Measurements from ENCODE around the gene PALM2AKAP2.

Gene PALM2AKAP2

GRCh38 chr9:109805050-109805449 is 25.1 kb downstream of the PALM2AKAP2 start:
- TF ChIP-seq, protein P1, sequence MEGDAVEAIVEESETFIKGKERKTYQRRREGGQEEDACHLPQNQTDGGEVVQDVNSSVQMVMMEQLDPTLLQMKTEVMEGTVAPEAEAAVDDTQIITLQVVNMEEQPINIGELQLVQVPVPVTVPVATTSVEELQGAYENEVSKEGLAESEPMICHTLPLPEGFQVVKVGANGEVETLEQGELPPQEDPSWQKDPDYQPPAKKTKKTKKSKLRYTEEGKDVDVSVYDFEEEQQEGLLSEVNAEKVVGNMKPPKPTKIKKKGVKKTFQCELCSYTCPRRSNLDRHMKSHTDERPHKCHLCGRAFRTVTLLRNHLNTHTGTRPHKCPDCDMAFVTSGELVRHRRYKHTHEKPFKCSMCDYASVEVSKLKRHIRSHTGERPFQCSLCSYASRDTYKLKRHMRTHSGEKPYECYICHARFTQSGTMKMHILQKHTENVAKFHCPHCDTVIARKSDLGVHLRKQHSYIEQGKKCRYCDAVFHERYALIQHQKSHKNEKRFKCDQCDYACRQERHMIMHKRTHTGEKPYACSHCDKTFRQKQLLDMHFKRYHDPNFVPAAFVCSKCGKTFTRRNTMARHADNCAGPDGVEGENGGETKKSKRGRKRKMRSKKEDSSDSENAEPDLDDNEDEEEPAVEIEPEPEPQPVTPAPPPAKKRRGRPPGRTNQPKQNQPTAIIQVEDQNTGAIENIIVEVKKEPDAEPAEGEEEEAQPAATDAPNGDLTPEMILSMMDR (conservative IDR thresholded peaks at IDR 0.05) = no peak
- no peak overlapping the region for H3K27ac ChIP-seq

DNA sequence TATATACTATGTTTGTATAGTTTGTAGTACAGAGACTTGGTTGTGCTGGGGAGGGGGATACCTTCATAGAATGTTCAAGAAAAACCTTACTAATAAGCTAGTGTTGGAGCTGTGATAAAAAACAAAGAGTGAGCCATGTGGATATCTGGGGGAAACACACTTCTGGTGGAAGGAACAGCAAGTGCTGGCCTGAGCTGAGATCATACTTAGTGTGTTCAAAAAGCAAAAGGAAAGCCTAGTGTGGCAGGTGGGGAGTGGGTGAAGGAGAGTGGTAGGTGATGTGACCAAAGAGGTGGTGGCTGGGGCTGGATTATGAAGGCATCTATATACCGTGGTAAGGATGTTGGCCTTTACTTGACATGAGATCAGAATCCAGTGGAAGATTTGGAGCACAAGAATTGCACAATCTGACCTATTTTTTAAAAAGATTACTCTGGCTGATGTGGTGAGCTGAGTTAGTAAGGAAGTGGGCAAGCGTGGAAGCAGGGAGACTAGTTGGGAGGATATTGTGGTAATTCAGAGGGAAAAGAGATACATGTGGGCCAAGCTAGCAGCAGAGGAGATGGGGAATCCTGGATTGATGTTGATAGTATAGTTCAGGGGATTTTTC is 26.6 kb downstream of the PALM2AKAP2 start:
- H3K27ac ChIP-seq = no peak overlapping the region
- TF ChIP-seq, protein P1 (conservative IDR thresholded peaks at IDR 0.05) = no peak

GRCh38 chr9:109811876-109812275 is 31.9 kb downstream of the PALM2AKAP2 start:
- TF ChIP-seq, protein P1 (conservative IDR thresholded peaks at IDR 0.05) = no peak
- H3K27ac ChIP-seq = no peak overlapping the region

- H3K27ac ChIP-seq = no peak overlapping the region
- TF ChIP-seq, protein P1 (conservative IDR thresholded peaks at IDR 0.05) = no peak
These were observed 32.3 kb downstream of the PALM2AKAP2 start for GRCh38 chr9:109812331-109812730.

GRCh38 chr9:109812818-109813281 is 32.9 kb downstream of the PALM2AKAP2 start:
- no peak overlapping the region for H3K27ac ChIP-seq
- TF ChIP-seq, protein P1 (conservative IDR thresholded peaks at IDR 0.05) = no peak

DNA sequence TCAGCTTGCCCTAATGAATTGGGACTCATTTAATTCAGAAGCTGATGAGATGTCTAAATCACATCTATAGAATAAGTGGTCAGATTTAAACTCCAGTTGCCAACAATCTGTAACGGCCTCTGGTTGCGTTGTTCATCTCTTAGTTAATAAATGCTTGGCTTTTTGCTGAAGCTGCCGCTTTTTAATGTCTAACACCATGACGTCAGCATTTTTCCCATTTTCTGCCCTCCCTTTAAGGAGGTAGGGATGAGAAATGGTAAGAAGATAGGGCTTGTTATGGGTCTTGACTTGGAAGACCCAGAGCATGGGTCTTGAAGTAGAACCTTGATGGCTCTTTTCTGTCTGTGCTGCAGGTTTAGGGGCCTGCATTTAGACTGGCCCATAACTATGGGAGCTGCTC is 33.3 kb downstream of the PALM2AKAP2 start:
- TF ChIP-seq, protein P1 (conservative IDR thresholded peaks at IDR 0.05) = no peak
- no peak overlapping the region for H3K27ac ChIP-seq

DNA sequence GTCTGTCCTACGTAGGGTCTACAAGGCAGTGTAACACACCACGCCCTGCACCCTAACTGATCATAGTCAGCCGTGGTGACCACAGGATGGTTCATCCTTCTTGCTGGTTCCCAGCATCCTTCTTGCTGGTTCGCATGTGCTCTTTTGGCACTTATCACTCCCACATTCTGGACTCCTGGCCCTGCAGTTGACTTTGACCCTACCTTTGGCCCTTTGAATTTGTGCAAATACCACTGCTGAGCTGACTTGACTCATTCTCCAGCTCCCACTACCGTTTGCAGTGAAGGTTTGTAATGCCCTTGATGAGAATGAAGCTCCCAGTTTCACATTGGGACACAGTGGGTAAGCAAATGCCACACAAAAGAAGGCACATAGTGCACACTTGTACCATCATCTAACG is 33.8 kb downstream of the PALM2AKAP2 start:
- H3K27ac ChIP-seq = no peak overlapping the region
- TF ChIP-seq, protein P1 (conservative IDR thresholded peaks at IDR 0.05) = no peak

Data from VCaP (cell line).